Activated T-cell treated with anti-CD3 and anti-CD28 coated beads for 48 hours (primary cell): ENCODE data around the gene RNF125.
A peak's percentile ranks its signal among the peaks of the same experiment; 100 is the strongest.
"Not testable (repeated sequence)": the region's sequence is repeated elsewhere in the genome, so short reads cannot be mapped to it uniquely, and the experiment has no call there.

Experiments
- DNase-seq: peaks from one replicate; pipeline ENCODE4 v3.0.0-alpha.2; 2020; ENCODE audit warnings: low read depth

Gene RNF125

DNA sequence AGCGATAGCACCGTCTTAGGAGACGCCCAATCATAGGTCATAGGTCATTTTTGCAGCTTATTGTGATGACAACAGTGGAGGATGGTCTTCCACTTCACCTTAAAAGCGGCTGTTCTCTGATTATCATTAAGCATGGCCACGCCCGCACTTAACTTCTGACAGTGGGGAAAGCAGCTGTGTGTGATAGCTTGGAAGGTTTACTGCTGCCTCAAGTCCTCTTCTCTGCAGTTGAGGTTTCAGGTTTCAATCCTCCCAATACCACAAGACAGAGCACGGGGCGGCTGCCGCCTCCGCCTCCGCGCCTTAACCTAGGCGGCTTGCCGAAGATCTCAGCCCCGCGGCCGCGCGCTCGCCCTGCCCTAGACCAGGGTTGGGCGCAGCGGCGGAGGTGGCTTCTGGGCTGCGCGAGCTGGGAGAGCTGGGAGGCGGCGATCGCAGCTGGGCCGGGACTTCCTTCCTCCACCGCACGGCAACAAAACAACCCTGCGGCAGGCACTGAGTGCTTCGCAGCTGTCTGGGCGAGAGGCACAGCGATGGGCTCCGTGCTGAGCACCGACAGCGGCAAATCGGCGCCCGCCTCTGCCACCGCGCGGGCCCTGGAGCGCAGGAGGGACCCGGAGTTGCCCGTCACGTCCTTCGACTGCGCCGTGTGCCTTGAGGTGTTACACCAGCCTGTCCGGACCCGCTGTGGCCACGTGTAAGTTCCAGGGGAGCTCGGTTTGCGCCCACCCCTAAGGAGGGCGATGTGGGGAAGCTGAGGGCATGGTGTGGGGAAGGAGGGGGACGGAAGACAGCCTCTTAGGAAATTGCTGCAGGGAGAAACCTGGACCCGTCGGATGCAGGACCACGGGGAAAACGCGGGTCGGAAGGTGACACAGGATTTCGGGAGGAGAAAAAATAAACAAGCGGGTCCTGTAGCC lies at the start of gene RNF125:
Gene RNF125, plus strand, starts transcription at position 495 of the 920 bp plus-strand sequence. Its CDS starts 39 bp downstream, at position 534.
- peak; percentile 84 for DNase-seq

- no peak for DNase-seq
These were observed 48.0 kb upstream of the RNF125 start for GRCh38 chr18:31970617-31971016.

- DNase-seq, result no peak
These were observed 44.6 kb upstream of the RNF125 start for GRCh38 chr18:31973929-31974546.

GRCh38 chr18:31976242-31976641 lies 42.4 kb upstream of the RNF125 start:
- no peak for DNase-seq

DNA sequence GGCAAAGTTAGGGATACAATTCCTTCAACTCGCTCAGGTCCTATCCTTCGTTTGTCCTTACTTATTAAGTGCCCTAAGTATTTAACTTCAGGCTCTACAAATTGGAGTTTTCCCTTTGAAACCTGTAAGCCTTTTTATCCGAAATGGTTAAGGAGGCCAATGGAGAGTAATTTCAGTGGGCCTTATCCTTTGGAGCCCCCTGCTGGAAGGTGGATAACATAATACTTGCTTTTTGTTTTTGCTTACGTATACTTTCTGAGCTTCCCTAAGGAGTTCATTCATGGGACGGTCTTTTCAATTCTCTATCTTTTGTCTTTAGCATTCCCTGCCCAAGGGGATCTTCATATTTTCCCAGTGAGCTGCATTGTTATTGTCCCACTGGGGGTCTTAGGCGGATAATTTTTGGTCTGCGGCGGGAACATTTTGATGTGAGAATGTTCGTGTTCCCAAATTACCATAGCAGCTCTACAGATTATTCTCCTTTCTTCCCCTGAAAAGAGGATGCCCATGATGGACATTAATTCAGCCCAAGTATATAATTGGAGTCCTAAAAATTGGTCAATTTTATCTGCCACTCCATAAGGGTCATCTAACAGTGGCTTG lies 41.3 kb upstream of the RNF125 start:
- DNase-seq, result no peak

GRCh38 chr18:31978616-31979015 lies 40.0 kb upstream of the RNF125 start:
- DNase-seq, result no peak

DNA sequence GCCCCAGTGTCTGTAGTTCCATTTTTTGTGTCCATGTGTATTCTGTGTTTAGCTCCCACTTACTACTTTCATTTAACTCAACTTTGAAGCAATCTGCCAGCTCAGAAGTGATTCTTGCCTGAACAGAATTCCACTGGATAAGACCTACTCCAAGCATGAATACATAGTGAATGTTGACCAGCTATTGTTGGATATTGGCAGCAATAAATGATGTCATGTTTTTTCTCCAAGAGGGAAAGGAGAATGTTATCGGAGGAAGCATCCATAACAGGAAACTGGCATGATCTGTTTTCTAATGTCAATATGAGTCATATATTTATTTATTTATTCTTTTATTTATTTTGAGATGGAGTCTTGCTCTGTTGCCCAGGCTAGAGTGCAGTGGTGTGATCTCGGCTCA lies 38.9 kb upstream of the RNF125 start:
- DNase-seq, result no peak

DNA sequence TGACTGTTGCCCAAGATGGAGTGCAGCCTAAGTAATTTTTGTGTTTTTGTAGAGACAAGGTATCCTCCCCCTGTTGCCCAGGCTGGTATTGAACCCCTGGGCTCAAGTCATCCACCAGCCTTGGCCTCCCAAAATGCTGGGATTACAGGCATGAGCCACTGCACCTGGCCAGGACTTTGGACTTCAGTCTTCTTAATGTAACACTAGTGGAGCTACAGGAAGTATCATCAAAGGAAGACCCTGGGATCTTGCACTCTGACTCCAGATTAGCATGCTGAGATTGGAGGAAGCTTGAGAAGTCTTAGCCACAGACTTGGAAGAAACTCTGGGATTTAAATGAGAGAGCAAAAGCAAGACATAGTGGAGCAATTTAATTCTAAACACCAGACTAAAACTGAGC lies 37.8 kb upstream of the RNF125 start:
- no peak for DNase-seq

DNA sequence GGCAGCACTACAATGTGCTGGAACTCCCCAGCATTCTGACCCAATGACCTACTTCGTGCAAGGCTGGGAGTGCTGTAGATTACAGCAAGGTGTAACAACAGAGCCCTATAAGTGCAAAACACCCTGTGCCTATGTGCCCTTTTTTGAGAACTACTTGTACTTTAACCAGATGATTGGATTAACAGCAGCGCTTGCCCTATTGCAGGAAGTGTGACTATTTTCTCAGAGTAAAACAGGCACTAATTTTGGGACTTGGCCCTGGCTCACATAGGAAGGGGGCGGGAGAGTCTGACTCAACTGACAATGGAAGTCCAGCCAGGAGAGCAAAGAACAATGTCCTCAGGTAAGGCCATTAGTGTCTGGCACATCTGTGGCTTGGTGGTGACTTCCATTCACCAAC lies 35.6 kb upstream of the RNF125 start:
- no peak for DNase-seq

DNA sequence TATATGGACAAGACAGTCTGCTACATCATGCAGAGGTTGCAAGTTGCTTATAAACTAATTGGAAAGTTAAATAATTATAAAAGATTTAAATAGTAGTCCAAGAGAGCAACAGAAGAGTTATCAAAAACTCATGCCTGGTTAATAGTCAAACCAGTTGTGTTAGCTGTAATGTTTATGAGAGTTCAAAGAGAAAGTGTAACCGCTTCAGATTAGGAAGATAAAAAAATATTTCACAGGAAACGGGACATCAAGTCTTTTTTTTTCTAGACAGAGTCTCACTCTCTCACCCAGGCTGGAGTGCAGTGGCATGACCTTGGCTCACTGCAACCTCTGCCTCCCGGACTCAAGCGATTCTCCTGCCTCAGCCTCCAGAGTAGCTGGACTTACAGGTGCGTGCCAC lies 34.6 kb upstream of the RNF125 start:
- no peak for DNase-seq

DNA sequence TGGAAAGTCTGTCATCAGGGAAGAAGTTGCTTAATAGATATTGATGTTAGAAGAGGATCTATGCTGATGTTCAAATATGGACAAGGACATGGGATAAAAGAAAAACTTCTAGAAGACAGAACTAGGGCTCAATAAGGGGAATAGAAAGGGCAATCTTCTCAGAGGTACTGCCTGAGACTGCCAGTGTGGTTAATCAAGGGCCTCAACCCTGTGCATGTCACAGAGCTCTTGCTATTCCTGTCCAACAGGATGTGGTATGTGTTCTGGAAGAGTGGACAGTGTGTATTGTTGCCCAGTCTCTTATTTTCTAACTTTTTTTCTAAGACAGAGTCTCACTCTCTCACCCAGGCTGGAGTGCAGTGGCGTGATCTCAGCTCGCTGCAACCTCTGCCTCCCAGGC lies 27.8 kb upstream of the RNF125 start:
- DNase-seq, result no peak

DNA sequence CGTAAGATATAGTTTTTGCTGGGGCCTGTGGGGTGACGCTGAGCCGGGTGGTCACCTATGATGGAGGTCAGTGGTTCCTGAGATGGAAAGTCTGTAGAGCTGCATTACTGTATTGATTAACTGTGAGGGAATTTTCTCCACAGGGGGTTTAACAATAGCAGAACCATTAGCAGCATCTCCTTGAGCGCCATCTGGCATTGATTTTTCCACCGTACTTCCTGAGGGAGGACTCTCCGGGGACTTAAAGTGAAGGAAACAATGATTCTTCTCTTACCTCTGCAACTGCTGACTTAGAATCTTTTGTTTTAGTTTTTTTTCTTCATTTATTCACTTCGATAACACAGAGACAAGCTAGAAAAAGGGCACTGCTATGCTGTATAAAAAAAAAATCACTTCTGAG lies 22.6 kb upstream of the RNF125 start:
- no peak for DNase-seq

DNA sequence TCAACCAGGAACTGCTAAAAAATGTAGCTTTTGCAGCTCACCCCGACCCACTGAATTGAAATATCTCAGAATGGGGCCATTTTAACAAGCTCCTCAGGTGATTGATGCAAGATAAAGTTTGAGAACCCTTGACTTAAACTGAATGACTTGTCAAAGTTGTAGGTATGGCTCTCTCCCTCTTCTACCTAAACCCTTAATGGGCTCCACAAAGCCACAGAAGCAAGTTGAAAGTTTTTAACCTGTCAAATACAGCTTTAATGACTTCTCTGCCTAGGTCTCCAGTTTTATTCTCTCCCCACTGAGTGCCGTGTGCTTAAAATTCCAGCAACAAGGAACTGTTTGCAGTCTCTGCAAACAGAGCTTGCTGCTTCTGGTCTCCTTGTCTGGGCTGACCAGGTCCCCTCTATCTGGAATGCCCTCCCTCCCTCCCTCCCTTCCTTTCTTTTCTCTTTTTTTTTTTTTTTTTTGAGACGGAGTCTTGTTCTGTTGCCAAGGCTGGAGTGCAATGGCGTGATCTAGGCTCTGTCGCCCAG lies 19.7 kb upstream of the RNF125 start:
- no peak for DNase-seq

GRCh38 chr18:32001141-32001540 lies 17.5 kb upstream of the RNF125 start:
- DNase-seq, result not testable (repeated sequence)

- not testable (repeated sequence) for DNase-seq
These were observed 14.8 kb upstream of the RNF125 start for GRCh38 chr18:32003822-32004221.

DNA sequence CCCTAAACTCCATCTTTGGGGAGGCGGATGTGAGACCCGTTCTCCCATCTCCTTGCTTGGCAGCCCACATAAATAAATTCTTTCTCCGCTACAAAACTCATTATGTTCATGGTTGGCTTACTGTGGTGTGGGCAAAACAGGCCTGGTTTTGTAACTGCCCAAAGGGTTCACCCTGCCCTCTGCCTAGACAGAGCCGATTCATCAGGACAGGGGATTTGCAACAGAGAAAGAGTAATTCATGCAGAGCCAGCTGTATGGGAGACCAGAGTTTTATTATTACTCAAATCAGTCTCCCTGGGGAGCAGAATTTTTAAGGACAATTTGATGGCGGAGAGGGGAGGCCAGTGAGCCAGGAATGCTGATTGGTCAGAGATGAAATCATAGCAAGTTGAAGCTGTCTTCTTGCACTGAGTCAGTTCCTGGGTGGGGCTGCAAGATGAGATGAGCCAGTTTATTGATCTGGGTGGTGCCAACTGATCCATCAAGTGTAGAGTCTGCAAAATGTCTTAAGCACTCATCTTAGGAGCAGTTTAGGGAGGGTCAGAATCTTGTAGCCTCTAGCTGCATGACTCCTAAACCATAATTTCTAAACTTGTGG lies 8.4 kb upstream of the RNF125 start:
- DNase-seq, result no peak

GRCh38 chr18:32011193-32011592 lies 7.4 kb upstream of the RNF125 start:
- DNase-seq, result no peak

GRCh38 chr18:32019251-32019948 lies 775 bp downstream of the RNF125 start:
- DNase-seq, result peak; percentile 30

GRCh38 chr18:32019949-32020625 lies 1.5 kb downstream of the RNF125 start:
- DNase-seq, result peak; percentile 57

- no peak for DNase-seq
These were observed 3.3 kb downstream of the RNF125 start for GRCh38 chr18:32021756-32022564.
